RWPE2 (cell line): ENCODE data around the gene SMIM35.

Experiments used
- ATAC-seq: fragments of 200-7000 bp; cut with Tn5 transposase; 3 replicates; pipeline ENCODE4 v1.9.1; 2021; ENCODE audit warnings: low read depth
- DNase-seq: peaks from one replicate; pipeline ENCODE4 v3.0.0-alpha.2; 2020; ENCODE audit warnings: low spot score
- H3K27ac ChIP-seq: fragments of 450-650 bp; 2 replicates; pipeline ENCODE4 v1.5.1; 2017; ENCODE audit warnings: mild to moderate bottlenecking; ENCODE audit not compliant: poor library complexity, severe bottlenecking
- H3K27me3 ChIP-seq: fragments of 250-450 bp; sonication (Bioruptor Pico); 2 replicates; pipeline ENCODE4 v1.5.1; 2021; ENCODE audit warnings: mild to moderate bottlenecking, moderate library complexity; ENCODE audit not compliant: insufficient read depth, poor library complexity, severe bottlenecking
- H3K36me3 ChIP-seq: fragments of 250-450 bp; sonication (Bioruptor Pico); 2 replicates; pipeline ENCODE4 v1.5.1; 2020; ENCODE audit warnings: low read depth, mild to moderate bottlenecking, moderate library complexity
- H3K4me1 ChIP-seq: fragments of 250-450 bp; sonication (Bioruptor Pico); 2 replicates; pipeline ENCODE4 v1.5.1; 2021; ENCODE audit warnings: mild to moderate bottlenecking, moderate library complexity; ENCODE audit not compliant: insufficient read depth, poor library complexity, severe bottlenecking
- H3K4me3 ChIP-seq: fragments of 250-450 bp; sonication (Bioruptor Pico); 2 replicates; pipeline ENCODE4 v1.5.1; 2021; ENCODE audit warnings: mild to moderate bottlenecking, moderate library complexity; ENCODE audit not compliant: severe bottlenecking
- H3K9me3 ChIP-seq: fragments of 250-450 bp; sonication (Bioruptor Pico); 2 replicates; pipeline ENCODE4 v1.5.1; 2021; ENCODE audit warnings: mild to moderate bottlenecking, moderate library complexity; ENCODE audit not compliant: severe bottlenecking
- CTCF ChIP-seq: fragments of 450-650 bp; IDR thresholded peaks from one replicate; pipeline ENCODE4 v1.5.1; 2017; ENCODE audit warnings: mild to moderate bottlenecking, moderate library complexity; ENCODE audit not compliant: poor library complexity, severe bottlenecking

Gene SMIM35

GRCh38 chr11:118050208-118050891 is 36.4 kb downstream of the SMIM35 start:
- Histone ChIP-seq H3K4me1 (peaks cover 3% of the 10 kb centered on the region), H3K4me3 (no peak overlapping the region), H3K27ac (no peak overlapping the region), H3K27me3 (no peaks in the 10 kb centered on the region), H3K9me3 (no peaks in the 10 kb centered on the region), H3K36me3 (no peaks in the 10 kb centered on the region)
- ATAC-seq (no peak), DNase-seq (no peak)
- TF ChIP-seq CTCF = no peak

- no peaks in the 10 kb centered on the region for H3K27me3 ChIP-seq
- DNase-seq (no peak), ATAC-seq (no peak)
- H3K4me1 ChIP-seq = peaks cover 6% of the 10 kb centered on the region
- H3K27ac ChIP-seq = no peak overlapping the region
- H3K9me3 ChIP-seq = no peaks in the 10 kb centered on the region
- H3K4me3 ChIP-seq = no peak overlapping the region
- no peaks in the 10 kb centered on the region for H3K36me3 ChIP-seq
- TF ChIP-seq CTCF = no peak
Measured at GRCh38 chr11:118049771-118050170, 37.0 kb downstream of the SMIM35 start.

- TF ChIP-seq CTCF = no peak
- Histone ChIP-seq H3K36me3 (no peaks in the 10 kb centered on the region), H3K4me3 (no peak overlapping the region), H3K27me3 (no peaks in the 10 kb centered on the region), H3K9me3 (no peaks in the 10 kb centered on the region), H3K27ac (no peak overlapping the region), H3K4me1 (peaks cover 6% of the 10 kb centered on the region)
- no peak for ATAC-seq
- DNase-seq = no peak
Measured at GRCh38 chr11:118048472-118049370, 38.0 kb downstream of the SMIM35 start.

GRCh38 chr11:118047749-118048148 is 39.0 kb downstream of the SMIM35 start:
- no peak for DNase-seq
- no peak for TF ChIP-seq CTCF
- Histone ChIP-seq H3K4me3 (no peak overlapping the region), H3K36me3 (no peaks in the 10 kb centered on the region), H3K27me3 (no peaks in the 10 kb centered on the region), H3K9me3 (no peaks in the 10 kb centered on the region), H3K4me1 (peaks cover 6% of the 10 kb centered on the region), H3K27ac (no peak overlapping the region)
- no peak for ATAC-seq
